SU-DHL-6 (cell line): Measurements from ENCODE around the gene TIRAP.

Experiments
- CTCF ChIP-seq: fragments of 200-600 bp; sonication (generic); IDR thresholded peaks from one replicate; pipeline ENCODE4 v1.5.1; 2017; ENCODE audit warnings: antibody characterized with exemption, mild to moderate bottlenecking, low read length, moderate library complexity; ENCODE audit not compliant: insufficient read depth, poor library complexity, severe bottlenecking
- EZH2phosphoT487 ChIP-seq: fragments of 200-600 bp; sonication (generic), shearing (Covaris generic); conservative IDR thresholded peaks from 2 replicates; pipeline ENCODE4 v1.6.1; 2018; ENCODE audit warnings: mild to moderate bottlenecking, antibody characterized with exemption, low read length, moderate library complexity, mixed read lengths

GRCh38 chr11:126322996-126323395 lies 40.1 kb downstream of the TIRAP start:
- TF ChIP-seq CTCF: no peak
- no peak for TF ChIP-seq EZH2phosphoT487
